Naive thymus-derived CD4-positive, alpha-beta T cell (primary cell): Measurements from ENCODE around the gene CSTF1. TPM values are rescaled to one million over a fixed set of nuclear protein-coding genes. Genes with fewer than 3 reads are reported as not detected.

Source experiments
- ATAC-seq: fragments of 150-1000 bp; cut with Tn5 transposase; 2 replicates; pipeline ENCODE4 v1.10.0; 2021; ENCODE audit warnings: mild to moderate bottlenecking, moderate library complexity
- CTCF ChIA-PET: fragments of 350-600 bp; sonication (Branson Sonifier 250); formaldehyde crosslinking; loops from one replicate; lab custom pipeline; 2021; ENCODE audit warnings: antibody characterized with exemption; lab: Charles Lee
- POLR2A ChIA-PET: fragments of 350-600 bp; sonication (Branson Sonifier 250); formaldehyde crosslinking; loops from one replicate; lab custom pipeline; 2021; ENCODE audit warnings: antibody characterized with exemption, inconsistent platforms; lab: Charles Lee
- DNase-seq, 9 donors: peaks; one replicate each; pipeline versions ENCODE4 v3.0.0 to v3.0.0-alpha.2; 2020 to 2022; ENCODE audit warnings: mixed read lengths in 1 of 9
- H3K27ac ChIP-seq: one replicate; pipeline ENCODE4 v1.7.0; 2013; ENCODE audit warnings: mild to moderate bottlenecking, low read depth, low read length, moderate library complexity
- H3K27me3 ChIP-seq, 2 donors: one replicate each; pipeline ENCODE4 v1.7.0; 2013; ENCODE audit warnings: low read length in 2 of 2, mild to moderate bottlenecking in 2 of 2, moderate library complexity in 2 of 2; ENCODE audit not compliant: control insufficient read depth in 2 of 2, insufficient read depth in 2 of 2
- H3K36me3 ChIP-seq, 3 experiments: 1 replicate in 2 of 3; 2 replicates in 1 of 3; pipeline ENCODE4 v1.7.0; 2013; ENCODE audit warnings: low read length in 3 of 3, mild to moderate bottlenecking in 3 of 3, moderate library complexity in 1 of 3; ENCODE audit not compliant: insufficient read depth in 3 of 3, control insufficient read depth in 2 of 3
- H3K4me1 ChIP-seq, 2 donors: one replicate each; pipeline ENCODE4 v1.7.0; 2013; ENCODE audit warnings: low read length in 2 of 2, mild to moderate bottlenecking in 2 of 2, moderate library complexity in 1 of 2; ENCODE audit not compliant: control insufficient read depth in 2 of 2, insufficient read depth in 2 of 2
- H3K4me3 ChIP-seq: 2 replicates; pipeline ENCODE4 v1.7.0; 2013; ENCODE audit warnings: mild to moderate bottlenecking, low read length
- H3K9me3 ChIP-seq, 3 experiments: 1 replicate in 2 of 3; 2 replicates in 1 of 3; pipeline ENCODE4 v1.7.0; 2013; ENCODE audit warnings: low read length in 3 of 3; ENCODE audit not compliant: control insufficient read depth in 2 of 3
- H3K27ac Mint-ChIP-seq, 9 donors: one replicate each; pipeline ENCODE4 v1.8.0; 2020 to 2022; ENCODE audit warnings: mixed read lengths in 9 of 9, mild to moderate bottlenecking in 8 of 9, moderate library complexity in 5 of 9, inconsistent platforms in 2 of 9
- H3K27me3 Mint-ChIP-seq, 5 donors: one replicate each; pipeline ENCODE4 v1.8.0; 2021 to 2022; ENCODE audit warnings: mixed read lengths in 5 of 5, mild to moderate bottlenecking in 1 of 5
- H3K36me3 Mint-ChIP-seq, 5 donors: one replicate each; pipeline ENCODE4 v1.8.0; 2020 to 2022; ENCODE audit warnings: mixed read lengths in 5 of 5, mild to moderate bottlenecking in 3 of 5, inconsistent platforms in 1 of 5
- H3K4me1 Mint-ChIP-seq, 7 donors: one replicate each; pipeline ENCODE4 v1.8.0; 2020 to 2022; ENCODE audit warnings: mixed read lengths in 7 of 7, mild to moderate bottlenecking in 3 of 7, inconsistent platforms in 1 of 7
- H3K4me3 Mint-ChIP-seq, 10 donors: one replicate each; pipeline ENCODE4 v1.8.0; 2020 to 2022; ENCODE audit warnings: mild to moderate bottlenecking in 10 of 10, mixed read lengths in 10 of 10, moderate library complexity in 6 of 10, inconsistent platforms in 2 of 10
- H3K9me3 Mint-ChIP-seq, 11 donors: one replicate each; pipeline ENCODE4 v1.8.0; 2020 to 2022; ENCODE audit warnings: mixed read lengths in 11 of 11, mild to moderate bottlenecking in 4 of 11, inconsistent platforms in 1 of 11, moderate library complexity in 1 of 11
- intact Hi-C, 2 donors: fragments of 100-400 bp; cut with micrococcal nuclease; formaldehyde crosslinking; loops; one replicate each; pipeline ENCODE4 v1.15.1; 2023
- polyA plus RNA-seq, 2 donors: library from polyadenylated mRNA; unstranded; fragments of 300-500 nt; fragmentation: Illumina TruSeq; gene quantifications; one replicate each; pipeline ENCODE4 v1.2.3, GENCODE V29; 2021
- total RNA-seq, 6 experiments: library from RNA in 5 of 6; stranded (reverse) in 5 of 6; gene quantifications; 1 replicate in 5 of 6; 2 replicates in 1 of 6; pipeline ENCODE4 v1.2.3 and lab custom pipeline; 2021 to 2026

Gene CSTF1
- total and polyA plus RNA-seq, 7 experiments from 2014 or later: 16.4 to 50.7 (median 35.9) TPM

- no peaks in the 10 kb centered on the region for H3K27me3 ChIP-seq
- Mint-ChIP-seq H3K9me3 (no peaks in the 10 kb centered on the region), H3K27ac (peak overlapping the region; percentile 81 to 95 (median 91)), H3K4me3 (peak overlapping the region in 9 of 10 donors; percentile 64 to 82 (median 74)), H3K4me1 (peaks cover 29 to 70% (median 51%) of the 10 kb centered on the region in 7 donors), H3K36me3 (peaks cover 0 to 30% (median 5%) of the 10 kb centered on the region in 5 donors), H3K27me3 (no peaks in the 10 kb centered on the region)
- peak overlapping the region; percentile 59 for H3K27ac ChIP-seq
- H3K36me3 ChIP-seq: peaks cover 0 to 22% (median 3%) of the 10 kb centered on the region in 3 experiments
- DNase-seq (no peak), ATAC-seq (peak; percentile 21)
- H3K4me1 ChIP-seq: peaks cover 36 to 43% of the 10 kb centered on the region in 2 donors
- ChIA-PET CTCF (interaction anchor here (0.7 to 1.5 kb wide), 3 partner anchors 10 to 30 kb away, joined by 3 to 4 read pairs (median 3); no protein-coding TSS in a partner anchor), POLR2A (interaction anchor here (0.8 to 1.8 kb wide), 5 partner anchors 8 to 47 kb away, joined by 3 to 14 read pairs (median 4); partner anchors contain the start of genes CASS4 and RTF2)
- intact Hi-C loops: loop anchor here (1.0 to 2.0 kb wide), 6 partner anchors 10 to 39 kb away; partner anchors contain the start of genes CASS4 (in 2 of the 2) and RTF2 (in 2 of the 2)
- no peak overlapping the region for H3K4me3 ChIP-seq
- no peaks in the 10 kb centered on the region for H3K9me3 ChIP-seq
Measured at GRCh38 chr20:56439771-56440291, 47.4 kb downstream of the CSTF1 start.

DNA sequence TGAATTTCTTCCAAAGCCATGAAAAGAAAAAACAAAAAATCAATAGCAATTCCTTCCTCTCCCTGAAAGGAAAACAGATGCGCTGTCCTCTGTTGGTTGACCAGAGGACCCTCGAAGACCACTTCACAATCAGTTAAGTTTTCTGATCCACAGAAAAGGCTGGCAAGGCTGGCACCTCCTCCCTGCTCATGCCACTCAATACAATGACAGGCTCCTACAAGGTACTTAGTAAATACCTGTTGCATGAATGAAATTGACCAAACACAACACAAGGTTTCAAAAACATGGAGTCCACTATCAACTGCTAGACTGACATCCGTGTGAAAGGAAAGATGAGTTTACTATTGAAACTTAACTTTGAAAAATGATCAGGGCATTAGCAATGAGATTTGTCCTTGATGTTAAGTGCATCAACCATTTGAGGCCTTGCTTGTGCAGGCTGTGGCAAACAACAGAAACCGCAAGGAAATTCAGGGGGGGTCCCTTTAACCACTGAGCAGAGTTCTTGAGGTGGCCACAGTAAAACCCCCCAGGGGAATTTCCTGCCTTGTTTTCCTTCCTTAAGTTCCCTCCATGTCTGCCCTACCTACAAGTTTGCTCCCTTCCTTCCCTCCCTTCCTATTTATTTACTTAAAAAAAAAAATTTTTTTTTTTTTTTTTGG lies 48.0 kb downstream of the CSTF1 start:
- Mint-ChIP-seq H3K27me3 (no peaks in the 10 kb centered on the region), H3K27ac (peak overlapping the region; percentile 81 to 95 (median 91)), H3K4me1 (peaks cover 29 to 67% (median 50%) of the 10 kb centered on the region in 7 donors), H3K4me3 (peak overlapping the region; percentile 64 to 82 (median 74)), H3K36me3 (peaks cover 4 to 32% (median 10%) of the 10 kb centered on the region in 5 donors), H3K9me3 (peaks cover 0 to 3% (median 0%) of the 10 kb centered on the region in 11 donors)
- H3K4me1 ChIP-seq: peaks cover 36 to 43% of the 10 kb centered on the region in 2 donors
- H3K9me3 ChIP-seq: no peaks in the 10 kb centered on the region
- H3K4me3 ChIP-seq: peak overlapping the region; percentile 9
- CTCF ChIA-PET: interaction anchor here (0.8 to 1.5 kb wide), 2 partner anchors 11 to 31 kb away, joined by 3 to 4 read pairs; no protein-coding TSS in a partner anchor
- intact Hi-C loops: loop anchor here (1.0 to 2.0 kb wide), 6 partner anchors 10 to 40 kb away; partner anchors contain the start of genes CASS4 (in 2 of the 2) and RTF2 (in 2 of the 2)
- peak in 8 of 9 donors; percentile 39 to 68 (median 50) for DNase-seq
- peak; percentile 78 for ATAC-seq
- H3K36me3 ChIP-seq: peaks cover 0 to 23% (median 6%) of the 10 kb centered on the region in 3 experiments
- peak overlapping the region; percentile 59 for H3K27ac ChIP-seq
- H3K27me3 ChIP-seq: no peaks in the 10 kb centered on the region
- POLR2A ChIA-PET: interaction anchor here (0.8 to 1.8 kb wide), 5 partner anchors 9 to 47 kb away, joined by 3 to 14 read pairs (median 4); partner anchors contain the start of genes CASS4 and RTF2

DNA sequence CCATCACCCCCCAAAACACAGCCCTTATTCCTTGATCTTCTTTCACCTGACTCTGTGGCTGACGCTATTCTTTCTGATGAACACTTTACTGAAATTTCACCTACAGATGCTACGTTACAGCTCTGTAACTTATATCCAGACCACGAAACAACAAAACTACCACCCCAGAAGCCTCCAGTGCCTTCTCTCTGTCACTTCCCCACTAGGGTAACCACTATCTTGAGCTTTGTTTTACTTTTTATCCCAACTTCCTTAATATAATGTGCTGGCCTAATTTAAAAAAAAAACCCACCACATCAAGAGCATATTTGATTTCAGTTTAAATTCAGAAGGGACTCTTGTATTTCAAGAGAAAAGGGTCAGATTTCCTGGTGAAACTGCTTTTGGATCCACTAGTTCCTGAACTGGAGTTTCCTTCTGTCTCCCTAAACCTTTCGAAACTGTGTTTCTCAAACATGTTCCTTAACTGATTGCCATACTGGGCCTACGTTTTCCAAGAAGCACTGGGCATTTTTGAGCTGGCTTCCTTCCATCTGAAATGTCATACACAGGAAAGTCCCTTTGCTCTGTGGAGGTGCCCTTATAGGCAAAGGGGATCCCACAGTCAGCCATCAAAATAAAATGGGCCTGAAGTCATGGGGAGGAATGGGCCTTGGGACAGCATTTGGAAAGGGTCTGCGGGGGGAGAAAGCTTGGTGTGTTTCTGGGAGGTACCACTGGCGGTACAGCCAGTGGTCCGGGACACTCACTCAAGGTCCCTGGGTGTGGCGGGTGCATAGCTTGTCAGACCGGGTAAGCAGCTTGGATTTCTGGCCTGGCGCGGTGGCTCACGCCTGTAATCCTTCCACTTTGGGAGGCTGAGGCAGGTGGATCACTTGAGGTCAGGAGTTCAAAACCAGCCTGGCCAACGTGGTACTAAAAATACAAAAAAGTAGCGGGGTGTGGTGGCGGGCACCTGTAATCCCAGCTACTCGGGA lies 50.2 kb downstream of the CSTF1 start:
- Mint-ChIP-seq H3K9me3 (peaks cover 0 to 3% (median 0%) of the 10 kb centered on the region in 11 donors), H3K27ac (peak overlapping the region; percentile 58 to 89 (median 73)), H3K4me1 (peaks cover 27 to 58% (median 45%) of the 10 kb centered on the region in 7 donors), H3K4me3 (peak overlapping the region in 8 of 10 donors; percentile 18 to 66 (median 37)), H3K27me3 (no peaks in the 10 kb centered on the region), H3K36me3 (peaks cover 9 to 32% (median 14%) of the 10 kb centered on the region in 5 donors)
- H3K27ac ChIP-seq: peak overlapping the region; percentile 17
- intact Hi-C loops: no loop called here
- H3K27me3 ChIP-seq: no peaks in the 10 kb centered on the region
- ATAC-seq (peak; percentile 39), DNase-seq (peak in 1 of 9 donors; percentile 10)
- peaks cover 0 to 29% (median 3%) of the 10 kb centered on the region in 3 experiments for H3K36me3 ChIP-seq
- peaks cover 36 to 43% of the 10 kb centered on the region in 2 donors for H3K4me1 ChIP-seq
- no peaks in the 10 kb centered on the region for H3K9me3 ChIP-seq
- ChIA-PET POLR2A (interaction anchor here (0.9 to 2.0 kb wide), 4 partner anchors 9 to 29 kb away, joined by 3 to 7 read pairs (median 4); no protein-coding TSS in a partner anchor), CTCF (interaction anchor here (0.8 to 1.6 kb wide), 2 partner anchors 11 to 13 kb away, joined by 3 to 4 read pairs; no protein-coding TSS in a partner anchor)
- no peak overlapping the region for H3K4me3 ChIP-seq

DNA sequence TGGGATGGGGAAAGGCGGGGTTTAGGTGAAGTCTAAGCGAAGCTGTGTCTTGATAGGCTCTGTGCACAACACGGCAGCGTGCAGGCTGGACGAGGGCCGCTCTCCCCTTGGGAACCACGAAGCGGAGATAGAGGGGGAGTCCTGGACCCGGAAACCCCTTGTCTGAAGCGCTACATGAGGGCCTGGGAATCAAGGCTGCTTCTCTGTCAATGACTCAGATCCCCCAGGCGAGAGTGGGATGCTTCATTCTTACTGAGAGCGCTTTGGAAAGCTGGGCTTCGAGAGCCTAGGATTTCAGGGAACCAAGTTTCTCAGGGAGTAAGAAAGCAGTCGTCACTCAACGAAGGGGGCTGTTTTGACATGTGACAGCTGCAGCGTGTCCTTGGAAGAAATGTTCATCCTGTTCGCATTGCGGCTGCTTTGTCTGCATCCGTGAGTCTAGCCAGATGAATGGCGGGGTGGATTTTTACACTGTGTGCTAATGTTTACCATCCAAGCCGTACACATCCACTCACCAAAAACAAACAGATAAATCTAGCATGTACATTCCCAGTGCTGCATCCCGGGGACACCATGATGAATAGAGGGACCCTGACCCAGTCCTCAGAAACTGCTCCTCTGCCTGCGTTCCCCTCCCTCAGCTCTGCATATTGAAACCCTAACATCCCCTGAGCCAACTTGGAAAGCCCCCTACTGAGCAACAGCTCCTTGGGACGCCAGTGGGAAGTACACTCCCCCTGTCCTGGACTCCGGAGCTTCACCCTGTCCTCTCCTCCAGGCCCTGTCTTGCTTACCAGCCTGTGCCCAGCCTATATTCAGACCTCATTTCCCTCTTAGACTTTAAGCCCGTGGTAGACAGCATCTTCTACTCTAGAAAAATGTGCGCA lies 51.5 kb downstream of the CSTF1 start:
- H3K27ac Mint-ChIP-seq: peak overlapping the region in 6 of 9 donors; percentile 37 to 91 (median 72)
- peaks cover 24 to 46% (median 38%) of the 10 kb centered on the region in 7 donors for H3K4me1 Mint-ChIP-seq
- POLR2A ChIA-PET: interaction anchor here (0.6 to 2.3 kb wide), 5 partner anchors 11 to 40 kb away, joined by 3 to 5 read pairs (median 3); no protein-coding TSS in a partner anchor
- Histone ChIP-seq H3K4me3 (no peak overlapping the region), H3K9me3 (no peaks in the 10 kb centered on the region), H3K27ac (no peak overlapping the region), H3K27me3 (no peaks in the 10 kb centered on the region), H3K4me1 (peaks cover 28 to 33% of the 10 kb centered on the region in 2 donors), H3K36me3 (peaks cover 0 to 24% (median 3%) of the 10 kb centered on the region in 3 experiments)
- H3K36me3 Mint-ChIP-seq: peaks cover 14 to 35% (median 17%) of the 10 kb centered on the region in 5 donors
- intact Hi-C loops: no loop called here
- CTCF ChIA-PET: interaction anchor here (0.8 to 1.6 kb wide), 2 partner anchors 10 to 15 kb away, joined by 3 to 4 read pairs; no protein-coding TSS in a partner anchor
- H3K4me3 Mint-ChIP-seq: peak overlapping the region in 1 of 10 donors; percentile 45
- peaks cover 0 to 3% (median 0%) of the 10 kb centered on the region in 11 donors for H3K9me3 Mint-ChIP-seq
- DNase-seq (no peak), ATAC-seq (no peak)
- H3K27me3 Mint-ChIP-seq: no peaks in the 10 kb centered on the region

GRCh38 chr20:56445130-56445529 lies 52.7 kb downstream of the CSTF1 start:
- Histone ChIP-seq H3K4me3 (no peak overlapping the region), H3K36me3 (peaks cover 0 to 25% (median 3%) of the 10 kb centered on the region in 3 experiments), H3K9me3 (no peaks in the 10 kb centered on the region), H3K27me3 (no peaks in the 10 kb centered on the region), H3K27ac (no peak overlapping the region), H3K4me1 (peaks cover 16 to 21% of the 10 kb centered on the region in 2 donors)
- Mint-ChIP-seq H3K9me3 (peaks cover 0 to 3% (median 0%) of the 10 kb centered on the region in 11 donors), H3K4me1 (peaks cover 18 to 36% (median 30%) of the 10 kb centered on the region in 7 donors), H3K4me3 (no peak overlapping the region), H3K27me3 (no peaks in the 10 kb centered on the region), H3K36me3 (peaks cover 14 to 31% (median 17%) of the 10 kb centered on the region in 5 donors), H3K27ac (peak overlapping the region in 4 of 9 donors; percentile 46 to 69 (median 57))
- ATAC-seq (no peak), DNase-seq (no peak)
- ChIA-PET POLR2A (interaction anchor here (1.6 to 2.3 kb wide), 3 partner anchors 18 to 41 kb away, joined by 3 to 5 read pairs (median 5); no protein-coding TSS in a partner anchor), CTCF (interaction anchor here (0.5 kb wide), 1 partner anchor 25 kb away, joined by 3 read pairs; no protein-coding TSS in a partner anchor)
- intact Hi-C loops: no loop called here
